ENCODE results near the gene RAPGEF4. TPM values are rescaled to one million over a fixed set of nuclear protein-coding genes. Genes with fewer than 3 reads are reported as not detected.

RAPGEF4 gene
- total RNA-seq, 1 experiment from 2014 or later: 0.59 TPM

DNA sequence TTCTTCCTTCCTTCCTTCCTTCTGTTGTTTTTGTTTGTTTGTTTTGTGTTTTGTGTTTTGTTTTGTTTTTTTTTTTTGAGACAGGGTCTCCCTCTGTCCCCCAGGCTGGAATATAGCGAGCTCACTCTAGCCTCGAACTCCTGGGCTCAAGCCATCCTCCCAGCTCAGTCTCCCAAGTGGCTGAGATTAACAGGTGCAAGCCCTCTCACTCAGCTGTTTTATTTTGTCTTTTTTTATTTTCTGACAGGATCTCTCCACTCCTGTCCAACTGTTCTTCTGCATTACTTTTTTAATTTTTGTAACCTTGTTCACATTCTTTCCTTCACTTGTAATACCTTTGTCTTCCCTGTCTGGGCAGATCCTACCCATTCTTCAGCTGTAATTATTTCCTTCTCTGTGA is 363.6 kb downstream of the RAPGEF4 start:
- RAD21 ChIA-PET (ENCODE audit: low non-redundant PET in 1 of 2, low total read pairs in 2 of 2, uncharacterized antibody in 2 of 2, unreplicated experiment in 2 of 2): no interaction called here
- H2AFZ ChIP-seq (ENCODE audit: low read depth, low read length, poor library complexity, severe bottlenecking): no peak overlapping the region
- no peaks in the 10 kb centered on the region for H3K9me2 ChIP-seq (ENCODE audit: insufficient read depth)
- H3K27ac ChIP-seq (ENCODE audit: low read depth, low read length): no peak overlapping the region
- intact Hi-C loops (cut with micrococcal nuclease): no loop called here
- POLR2A ChIA-PET: no interaction called here
- CTCF ChIA-PET: no interaction called here
- TF ChIP-seq TCF7L2 (IDR thresholded peaks at IDR 0.05; ENCODE audit: borderline replicate concordance, extremely low read depth, insufficient read depth, insufficient read length) (no peak), JUND (IDR thresholded peaks at IDR 0.05) (no peak), MAX (IDR thresholded peaks at IDR 0.05) (no peak), CBX3 (IDR thresholded peaks at IDR 0.05; ENCODE audit: low read depth) (no peak), ATF3 (IDR thresholded peaks at IDR 0.05) (no peak), EZH2phosphoT487 (IDR thresholded peaks at IDR 0.05; ENCODE audit: borderline replicate concordance) (no peak), FOSL1 (IDR thresholded peaks at IDR 0.05; ENCODE audit: low read depth) (no peak), SIN3A (IDR thresholded peaks at IDR 0.05; ENCODE audit: low read depth) (no peak), SRF (IDR thresholded peaks at IDR 0.05; ENCODE audit: low read depth) (no peak), RAD21 (IDR thresholded peaks at IDR 0.05; ENCODE audit: low read depth) (no peak), ZFX (IDR thresholded peaks at IDR 0.05) (no peak), EGR1 (IDR thresholded peaks at IDR 0.05; ENCODE audit: low read depth) (no peak), EZH2 (IDR thresholded peaks at IDR 0.05) (no peak), YY1 (IDR thresholded peaks at IDR 0.05; ENCODE audit: extremely low read depth, insufficient replicate concordance, low read depth, low read length) (no peak), CTCF (IDR thresholded peaks at IDR 0.05 in 2 of 3, conservative IDR thresholded peaks at IDR 0.05 in 1 of 3; ENCODE audit: borderline replicate concordance in 1 of 3, insufficient read depth in 1 of 3, low read depth in 2 of 3, low read length in 2 of 3) (no peak), CEBPB (IDR thresholded peaks at IDR 0.05; ENCODE audit: low read depth) (no peak), SP1 (IDR thresholded peaks at IDR 0.05; ENCODE audit: low read depth) (no peak), ELF1 (IDR thresholded peaks at IDR 0.05; ENCODE audit: borderline replicate concordance, low read depth) (no peak)
- TF ChIP-seq, protein P1, sequence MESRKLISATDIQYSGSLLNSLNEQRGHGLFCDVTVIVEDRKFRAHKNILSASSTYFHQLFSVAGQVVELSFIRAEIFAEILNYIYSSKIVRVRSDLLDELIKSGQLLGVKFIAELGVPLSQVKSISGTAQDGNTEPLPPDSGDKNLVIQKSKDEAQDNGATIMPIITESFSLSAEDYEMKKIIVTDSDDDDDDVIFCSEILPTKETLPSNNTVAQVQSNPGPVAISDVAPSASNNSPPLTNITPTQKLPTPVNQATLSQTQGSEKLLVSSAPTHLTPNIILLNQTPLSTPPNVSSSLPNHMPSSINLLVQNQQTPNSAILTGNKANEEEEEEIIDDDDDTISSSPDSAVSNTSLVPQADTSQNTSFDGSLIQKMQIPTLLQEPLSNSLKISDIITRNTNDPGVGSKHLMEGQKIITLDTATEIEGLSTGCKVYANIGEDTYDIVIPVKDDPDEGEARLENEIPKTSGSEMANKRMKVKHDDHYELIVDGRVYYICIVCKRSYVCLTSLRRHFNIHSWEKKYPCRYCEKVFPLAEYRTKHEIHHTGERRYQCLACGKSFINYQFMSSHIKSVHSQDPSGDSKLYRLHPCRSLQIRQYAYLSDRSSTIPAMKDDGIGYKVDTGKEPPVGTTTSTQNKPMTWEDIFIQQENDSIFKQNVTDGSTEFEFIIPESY (IDR thresholded peaks at IDR 0.05; ENCODE audit: extremely low read depth, insufficient replicate concordance, low read length): no peak
- no peaks in the 10 kb centered on the region for H4K20me1 ChIP-seq (ENCODE audit: insufficient read depth)
- H3K36me3 ChIP-seq (ENCODE audit: control insufficient read depth in 1 of 2, insufficient read depth in 2 of 2, low read length in 2 of 2): peaks cover 0 to 4% of the 10 kb centered on the region in 2 experiments; a peak in 1 of 4 replicates
- H3K4me3 ChIP-seq (replicated peaks in 1 of 2; ENCODE audit: low read depth in 1 of 2, low read length in 2 of 2): no peak overlapping the region
- 0 out of 2 replicates have a peak, but pooled peaks cover 15% of the 10 kb centered on the region for H3K79me2 ChIP-seq (ENCODE audit: insufficient read depth, low read length)
- no peak overlapping the region for H3K4me2 ChIP-seq (ENCODE audit: low read length)
- DNase-seq (ENCODE audit: low read depth, low spot score) (no peak), ATAC-seq (no peak)
- H3K4me1 ChIP-seq (ENCODE audit: control insufficient read depth in 1 of 2, insufficient read depth in 2 of 2, low read length in 2 of 2): no peaks in the 10 kb centered on the region
- BruUV-seq (replicated peaks): no TSS peak
- no peaks in the 10 kb centered on the region for H3K9me3 ChIP-seq (ENCODE audit: control insufficient read depth in 1 of 2, insufficient read depth in 1 of 2, low read depth in 1 of 2, low read length in 2 of 2)
- H3K27me3 ChIP-seq (ENCODE audit: insufficient read depth, low read length): no peaks in the 10 kb centered on the region
- no peak overlapping the region for H3K9ac ChIP-seq (ENCODE audit: low read length)
